Testis (tissue), 3 donors: ENCODE data around the gene GRIK1. TPM values are rescaled to one million over a fixed set of nuclear protein-coding genes. Genes with fewer than 3 reads are reported as not detected.

Source experiments
- DNase-seq: peaks from one replicate; pipeline ENCODE4 v3.0.0-alpha.2; 2019
- H3K27ac ChIP-seq, 2 donors: fragments of 200-600 bp; sonication (generic); one replicate each; pipeline ENCODE4 v1.5.1; 2019
- H3K27me3 ChIP-seq: fragments of 200-600 bp; sonication (generic); one replicate; pipeline ENCODE4 v1.5.1; 2019
- H3K36me3 ChIP-seq: fragments of 200-600 bp; sonication (generic); one replicate; pipeline ENCODE4 v1.5.1; 2017; ENCODE audit warnings: low read depth; ENCODE audit errors: missing control alignments
- H3K4me1 ChIP-seq: fragments of 200-600 bp; sonication (generic); one replicate; pipeline ENCODE4 v1.5.1; 2019
- H3K4me3 ChIP-seq, 2 donors: fragments of 200-600 bp; sonication (generic); one replicate each; pipeline ENCODE4 v1.5.1; 2017 to 2019
- H3K9me3 ChIP-seq: fragments of 200-600 bp; sonication (generic); one replicate; pipeline ENCODE4 v1.5.1; 2017
- POLR2A ChIP-seq: fragments of 450-650 bp; IDR thresholded peaks from one replicate; pipeline ENCODE4 v1.6.1; 2017; ENCODE audit warnings: antibody characterized with exemption, mild to moderate bottlenecking, moderate library complexity
- WGBS, 2 donors: methylation state at CpG; one replicate each; pipeline ENCODE4 v1.1.5; 2018; 5-methylcytosine and 5-hydroxymethylcytosine counted together
- intact Hi-C: fragments of 100-400 bp; cut with DNase I; formaldehyde crosslinking; loops from one replicate; pipeline ENCODE4 v1.15.1; 2023; ENCODE audit warnings: low total_unique reads
- polyA plus RNA-seq: library from polyadenylated mRNA; stranded (reverse); fragments of 350-450 nt; fragmentation: Illumina TruSeq; extraction: RNeasy Lipid Tissue Mini Kit (QIAGEN cat#74804); gene quantifications from one replicate; pipeline ENCODE4 v1.2.3, GENCODE V29; 2014; ENCODE audit warnings: low read depth, low replicate concordance; ENCODE audit not compliant: insufficient read depth
- total RNA-seq, 2 donors: library from RNA; depleted of rRNA; stranded (reverse); fragments of >200 nt; gene quantifications; one replicate each; pipeline ENCODE4 v1.2.3, GENCODE V29; 2016
- TF ChIP-seq, protein P1 (sequence below), 3 experiments: fragments of 450-650 bp in 2 of 3; fragments of 200-600 bp in 1 of 3; sonication (generic) in 1 of 3; IDR thresholded peaks; one replicate each; pipeline ENCODE4 v1.5.1; 2016 to 2019; ENCODE audit warnings: antibody characterized with exemption in 3 of 3, mild to moderate bottlenecking in 2 of 3, moderate library complexity in 1 of 3

The GRIK1 gene
- total and polyA plus RNA-seq, 3 donors from 2014 or later = 0.08 to 0.25 (median 0.20) TPM

DNA sequence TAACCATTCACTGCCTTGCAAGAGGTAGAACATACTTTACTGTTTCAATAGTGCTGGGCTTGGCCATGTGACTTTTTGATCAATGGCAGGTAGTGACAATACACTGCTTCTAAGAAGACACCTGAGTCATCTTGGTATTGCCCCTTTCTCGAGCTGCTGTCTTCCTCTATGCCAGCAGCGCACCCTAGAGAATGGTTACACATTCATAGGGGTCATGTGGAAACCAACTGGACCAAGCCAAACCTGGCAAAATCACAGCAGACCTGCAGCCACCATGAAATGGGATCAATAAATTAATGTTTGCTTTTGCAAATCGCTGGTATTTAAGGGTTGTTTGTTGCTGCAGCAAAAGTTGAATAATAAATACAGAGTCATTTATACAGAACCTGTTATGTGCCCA lies 122.3 kb downstream of the GRIK1 start:
- H3K4me1 ChIP-seq = no peaks in the 10 kb centered on the region
- H3K27me3 ChIP-seq = no peaks in the 10 kb centered on the region
- H3K4me3 ChIP-seq = no peak overlapping the region
- no peak overlapping the region for H3K27ac ChIP-seq
- TF ChIP-seq POLR2A = no peak
- TF ChIP-seq, protein P1, sequence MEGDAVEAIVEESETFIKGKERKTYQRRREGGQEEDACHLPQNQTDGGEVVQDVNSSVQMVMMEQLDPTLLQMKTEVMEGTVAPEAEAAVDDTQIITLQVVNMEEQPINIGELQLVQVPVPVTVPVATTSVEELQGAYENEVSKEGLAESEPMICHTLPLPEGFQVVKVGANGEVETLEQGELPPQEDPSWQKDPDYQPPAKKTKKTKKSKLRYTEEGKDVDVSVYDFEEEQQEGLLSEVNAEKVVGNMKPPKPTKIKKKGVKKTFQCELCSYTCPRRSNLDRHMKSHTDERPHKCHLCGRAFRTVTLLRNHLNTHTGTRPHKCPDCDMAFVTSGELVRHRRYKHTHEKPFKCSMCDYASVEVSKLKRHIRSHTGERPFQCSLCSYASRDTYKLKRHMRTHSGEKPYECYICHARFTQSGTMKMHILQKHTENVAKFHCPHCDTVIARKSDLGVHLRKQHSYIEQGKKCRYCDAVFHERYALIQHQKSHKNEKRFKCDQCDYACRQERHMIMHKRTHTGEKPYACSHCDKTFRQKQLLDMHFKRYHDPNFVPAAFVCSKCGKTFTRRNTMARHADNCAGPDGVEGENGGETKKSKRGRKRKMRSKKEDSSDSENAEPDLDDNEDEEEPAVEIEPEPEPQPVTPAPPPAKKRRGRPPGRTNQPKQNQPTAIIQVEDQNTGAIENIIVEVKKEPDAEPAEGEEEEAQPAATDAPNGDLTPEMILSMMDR (IDR thresholded peaks at IDR 0.05) = no peak
- no peaks in the 10 kb centered on the region for H3K9me3 ChIP-seq
- H3K36me3 ChIP-seq = no peaks in the 10 kb centered on the region
- intact Hi-C loops = no loop called here
- WGBS, 2 donors = 74 to 87% methylated on average over 3 of the region's 3 CpGs
- no peak for DNase-seq

DNA sequence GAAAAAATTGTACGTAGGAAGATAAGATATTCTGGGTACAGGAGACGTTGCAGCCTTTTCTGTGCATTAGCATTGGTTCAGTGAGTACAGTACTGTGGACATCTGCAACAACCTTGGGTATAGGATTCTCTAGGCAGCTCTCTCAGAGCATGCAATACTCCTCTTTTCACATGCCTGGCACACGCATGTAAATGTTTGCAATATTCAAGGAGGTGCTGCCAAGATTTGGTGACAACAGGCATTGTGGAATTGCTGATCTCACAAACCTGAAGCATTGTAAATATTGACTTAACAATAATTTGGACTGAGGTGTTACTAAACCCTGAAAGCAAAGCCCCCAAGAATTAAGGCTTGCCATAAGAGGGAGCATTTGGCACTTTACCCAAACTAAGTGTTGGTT lies 126.8 kb downstream of the GRIK1 start:
- Histone ChIP-seq H3K27ac (no peak overlapping the region), H3K4me1 (no peaks in the 10 kb centered on the region), H3K27me3 (no peaks in the 10 kb centered on the region), H3K36me3 (no peaks in the 10 kb centered on the region), H3K9me3 (no peaks in the 10 kb centered on the region), H3K4me3 (no peak overlapping the region)
- WGBS, 2 donors = 57 to 66% methylated on average over 3 of the region's 3 CpGs
- no peak for DNase-seq
- TF ChIP-seq, protein P1 (IDR thresholded peaks at IDR 0.05) = no peak
- no peak for TF ChIP-seq POLR2A
- intact Hi-C loops = no loop called here

DNA sequence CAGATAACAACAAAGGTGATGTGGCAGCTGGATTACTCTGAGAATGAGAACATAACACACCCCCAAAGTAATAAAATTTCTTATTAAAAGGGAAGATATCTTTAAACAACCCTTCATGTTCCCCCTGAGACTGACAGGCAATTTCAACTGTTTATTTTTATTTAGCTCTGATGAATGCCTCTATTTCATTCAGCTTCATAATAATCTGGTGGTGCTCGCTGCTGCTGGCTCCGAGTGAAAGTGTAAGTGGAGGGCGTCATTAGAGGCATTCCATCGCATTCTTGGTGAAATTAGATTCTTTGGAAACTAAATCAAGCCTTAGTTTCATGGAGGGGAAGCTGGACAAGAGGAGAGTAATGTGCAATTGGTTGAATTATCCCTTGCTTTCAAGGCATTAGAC lies 128.9 kb downstream of the GRIK1 start:
- intact Hi-C loops = no loop called here
- Histone ChIP-seq H3K4me1 (no peaks in the 10 kb centered on the region), H3K9me3 (no peaks in the 10 kb centered on the region), H3K27me3 (no peaks in the 10 kb centered on the region), H3K36me3 (no peaks in the 10 kb centered on the region), H3K27ac (no peak overlapping the region), H3K4me3 (no peak overlapping the region)
- TF ChIP-seq POLR2A = no peak
- TF ChIP-seq, protein P1 (IDR thresholded peaks at IDR 0.05) = no peak
- DNase-seq = no peak
- WGBS, 2 donors = 38 to 42% methylated on average over 4 of the region's 4 CpGs

DNA sequence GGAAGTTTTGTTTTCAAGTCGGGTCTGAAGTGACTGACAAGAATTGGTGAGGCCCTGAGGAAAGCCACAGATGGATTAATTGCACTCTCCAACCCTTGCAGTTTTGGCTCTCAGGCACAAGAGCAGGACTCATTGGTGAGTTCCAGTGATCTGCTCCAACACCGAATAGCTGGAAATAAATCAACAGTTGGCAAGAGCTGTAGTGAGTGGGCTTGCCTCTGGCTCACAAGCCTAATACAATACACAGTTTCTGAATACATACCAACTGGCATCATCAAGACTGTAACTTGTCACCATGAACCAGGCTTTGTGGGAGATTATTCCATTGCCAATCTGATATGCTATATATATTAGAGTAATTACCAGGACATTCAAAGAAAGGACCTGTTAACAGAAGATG lies 131.6 kb downstream of the GRIK1 start:
- H3K27ac ChIP-seq = no peak overlapping the region
- no peaks in the 10 kb centered on the region for H3K9me3 ChIP-seq
- H3K36me3 ChIP-seq = no peaks in the 10 kb centered on the region
- DNase-seq = no peak
- intact Hi-C loops = no loop called here
- no peaks in the 10 kb centered on the region for H3K27me3 ChIP-seq
- H3K4me1 ChIP-seq = no peaks in the 10 kb centered on the region
- TF ChIP-seq, protein P1 (IDR thresholded peaks at IDR 0.05) = no peak
- TF ChIP-seq POLR2A = no peak
- H3K4me3 ChIP-seq = no peak overlapping the region
- WGBS, 2 donors = 62 to 73% methylated on average over 2 of the region's 2 CpGs

DNA sequence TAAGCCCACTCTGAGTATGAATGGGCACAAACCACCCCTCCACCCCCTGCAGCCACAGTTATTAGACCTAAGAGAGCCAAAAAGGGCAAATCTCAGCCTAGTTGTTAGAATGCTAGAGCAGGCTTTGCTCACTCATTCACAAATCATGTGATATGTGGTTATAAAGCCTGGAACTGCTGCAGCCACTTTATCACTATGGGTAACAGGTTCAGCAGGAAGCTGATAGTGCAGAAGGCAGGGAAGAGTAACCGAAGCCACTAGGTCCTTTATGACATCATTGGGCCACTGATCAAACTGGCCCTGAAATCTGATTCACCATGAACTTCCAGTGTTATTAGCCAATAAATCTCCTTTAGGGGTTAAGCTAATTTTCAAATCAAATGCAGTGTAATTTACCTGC lies 134.7 kb downstream of the GRIK1 start:
- no peak for DNase-seq
- no peak overlapping the region for H3K4me3 ChIP-seq
- no peaks in the 10 kb centered on the region for H3K27me3 ChIP-seq
- no peak overlapping the region for H3K27ac ChIP-seq
- no peaks in the 10 kb centered on the region for H3K9me3 ChIP-seq
- H3K4me1 ChIP-seq = no peaks in the 10 kb centered on the region
- intact Hi-C loops = no loop called here
- no peaks in the 10 kb centered on the region for H3K36me3 ChIP-seq
- WGBS, 2 donors = 89% methylated on average over 1 of the region's 1 CpG
- TF ChIP-seq POLR2A = no peak
- TF ChIP-seq, protein P1 (IDR thresholded peaks at IDR 0.05) = no peak
